GM19099 (cell line): ENCODE measurements around the gene NAA80.

ENCODE experiments used
- POLR2A ChIP-seq: IDR thresholded peaks from 3 replicates; pipeline ENCODE4 v1.6.1; 2011; ENCODE audit warnings: low read depth; ENCODE audit not compliant: insufficient read length; ENCODE audit errors: extremely low read depth

Gene NAA80

DNA sequence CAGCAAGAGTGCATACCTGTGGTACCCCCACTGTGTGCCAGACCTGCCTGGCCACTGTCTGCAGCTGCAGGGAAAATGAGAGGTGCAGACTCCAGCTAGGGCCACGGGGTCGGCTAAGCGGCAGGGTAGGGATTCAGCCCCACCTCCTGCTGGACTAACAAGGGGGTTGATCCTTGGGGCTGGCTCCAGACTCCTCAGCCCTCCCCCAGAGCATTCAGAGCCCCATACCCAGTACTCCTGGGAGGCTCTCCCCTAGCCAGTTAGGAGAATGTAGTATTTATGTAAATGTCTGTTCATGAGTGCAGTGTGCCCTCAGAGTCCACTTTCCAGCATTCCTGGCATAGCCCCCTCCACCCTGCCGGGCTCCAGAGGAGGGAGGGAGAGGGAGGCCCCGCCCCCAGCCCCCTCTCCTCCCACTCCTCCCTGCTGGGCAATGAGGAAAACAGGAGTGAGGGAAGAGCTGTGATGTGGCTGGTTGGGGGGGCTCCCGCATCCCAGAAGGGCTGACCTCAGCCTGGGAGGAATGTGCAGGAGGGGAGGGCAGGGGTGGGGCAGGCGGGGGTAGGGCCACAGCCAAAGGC, 34.7 kb downstream of the NAA80 start:
- TF ChIP-seq POLR2A: no peak

DNA sequence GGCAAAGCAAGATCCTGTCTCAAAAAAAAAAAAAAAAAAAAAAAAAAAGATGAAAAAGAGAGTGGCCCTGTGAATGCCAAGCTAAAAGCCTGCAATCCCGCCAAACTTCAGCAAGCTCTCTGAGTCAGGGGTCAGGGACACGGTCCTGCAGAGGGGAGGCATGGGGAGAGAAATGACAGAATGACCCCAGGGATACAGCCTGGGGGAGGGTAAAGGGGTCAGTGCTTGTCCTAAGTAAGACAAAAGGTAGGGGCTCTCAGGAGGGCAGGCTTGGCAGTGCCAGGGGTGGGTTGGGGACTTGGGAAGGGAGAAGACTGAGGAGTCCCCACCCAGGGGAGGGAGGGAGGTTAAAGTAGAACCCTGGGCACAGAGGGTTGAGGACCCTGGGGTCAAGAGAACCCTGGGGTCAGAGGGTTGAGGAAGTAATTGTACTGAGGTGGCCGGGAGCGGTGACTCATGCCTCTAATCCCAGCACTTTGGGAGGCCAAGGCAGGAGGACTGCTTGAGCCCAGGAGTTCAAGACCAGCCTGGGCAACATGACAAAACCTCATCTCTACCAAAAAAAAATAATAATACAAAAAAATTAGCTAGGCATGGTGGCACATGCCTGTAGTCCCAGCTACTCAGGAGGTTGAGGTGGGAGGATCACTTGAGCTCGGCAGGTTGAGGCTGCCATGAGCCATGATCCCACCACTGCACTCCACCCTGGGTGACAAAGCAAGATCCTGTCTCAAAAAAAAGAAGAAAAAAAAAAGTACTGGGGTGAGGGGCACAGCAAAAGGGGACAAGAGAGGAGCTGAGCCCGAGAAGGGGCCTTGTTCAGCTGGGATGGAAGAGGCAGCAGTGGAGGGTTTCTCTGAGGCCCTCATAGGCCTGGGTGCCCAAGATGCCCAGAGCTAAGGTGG, 35.5 kb downstream of the NAA80 start:
- TF ChIP-seq POLR2A: no peak

DNA sequence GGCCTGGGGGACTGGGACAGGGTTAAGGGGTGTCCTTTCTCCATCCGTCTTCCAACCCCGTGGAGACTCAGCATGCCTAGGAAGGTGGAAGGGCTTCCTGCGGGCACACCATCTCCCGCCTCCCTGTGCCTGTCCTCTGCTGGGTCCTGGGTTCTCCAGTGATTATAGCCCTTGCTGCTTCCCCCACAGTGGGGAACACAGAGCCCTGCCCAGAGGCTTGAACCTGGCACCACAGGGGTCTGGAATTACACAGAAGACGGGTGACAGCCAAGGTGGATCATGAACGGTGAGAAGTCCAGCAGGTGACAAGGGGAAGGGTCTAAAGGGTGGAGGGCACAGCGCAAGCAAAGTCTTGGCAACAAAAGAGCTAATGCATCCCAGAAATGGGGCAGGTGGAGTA, 36.4 kb downstream of the NAA80 start:
- no peak for TF ChIP-seq POLR2A

DNA sequence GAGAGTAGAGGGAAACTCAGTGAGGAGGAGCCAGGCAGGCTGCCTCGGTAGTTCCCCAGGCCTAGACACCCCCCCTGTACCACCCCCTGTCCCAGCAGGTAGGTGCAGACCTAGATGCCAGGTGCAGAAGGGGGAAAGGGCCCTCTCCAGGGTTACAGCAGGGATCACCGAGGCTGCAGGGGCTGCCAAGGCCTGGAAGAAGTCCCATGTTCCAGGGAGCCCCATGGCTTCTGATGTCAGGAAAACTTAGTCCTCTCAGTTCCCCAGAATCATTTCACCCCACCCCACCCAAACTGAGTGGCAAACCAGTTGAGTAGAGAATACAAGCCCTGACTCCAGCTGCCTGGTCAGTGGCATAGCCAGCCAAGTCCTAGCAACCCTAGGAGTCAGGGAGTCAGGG, 37.7 kb downstream of the NAA80 start:
- no peak for TF ChIP-seq POLR2A

DNA sequence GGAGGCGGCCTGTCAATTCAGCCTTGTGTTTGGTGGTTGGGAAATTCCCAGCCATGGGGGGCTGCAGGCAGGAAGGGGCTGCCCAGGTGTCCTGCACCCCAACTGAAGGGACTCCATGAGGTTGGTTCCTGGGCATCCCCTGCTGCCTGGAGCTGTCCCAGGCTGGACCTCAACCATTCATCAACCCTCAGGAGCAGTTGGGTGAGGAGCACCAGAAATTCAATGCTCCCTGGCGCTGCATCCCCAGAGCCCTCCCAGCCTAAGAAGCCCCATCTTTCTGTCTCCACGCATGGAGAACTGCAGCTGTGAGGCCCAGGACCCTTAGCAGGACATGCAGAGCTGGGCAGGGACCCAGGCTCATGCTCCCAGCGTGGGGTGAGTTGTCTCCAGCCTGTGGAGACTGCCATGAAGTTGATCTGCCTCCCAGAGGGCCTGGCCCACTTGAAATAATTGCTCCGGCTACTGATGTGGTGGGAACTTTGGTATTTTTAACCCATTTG, 38.2 kb downstream of the NAA80 start:
- TF ChIP-seq POLR2A: no peak

DNA sequence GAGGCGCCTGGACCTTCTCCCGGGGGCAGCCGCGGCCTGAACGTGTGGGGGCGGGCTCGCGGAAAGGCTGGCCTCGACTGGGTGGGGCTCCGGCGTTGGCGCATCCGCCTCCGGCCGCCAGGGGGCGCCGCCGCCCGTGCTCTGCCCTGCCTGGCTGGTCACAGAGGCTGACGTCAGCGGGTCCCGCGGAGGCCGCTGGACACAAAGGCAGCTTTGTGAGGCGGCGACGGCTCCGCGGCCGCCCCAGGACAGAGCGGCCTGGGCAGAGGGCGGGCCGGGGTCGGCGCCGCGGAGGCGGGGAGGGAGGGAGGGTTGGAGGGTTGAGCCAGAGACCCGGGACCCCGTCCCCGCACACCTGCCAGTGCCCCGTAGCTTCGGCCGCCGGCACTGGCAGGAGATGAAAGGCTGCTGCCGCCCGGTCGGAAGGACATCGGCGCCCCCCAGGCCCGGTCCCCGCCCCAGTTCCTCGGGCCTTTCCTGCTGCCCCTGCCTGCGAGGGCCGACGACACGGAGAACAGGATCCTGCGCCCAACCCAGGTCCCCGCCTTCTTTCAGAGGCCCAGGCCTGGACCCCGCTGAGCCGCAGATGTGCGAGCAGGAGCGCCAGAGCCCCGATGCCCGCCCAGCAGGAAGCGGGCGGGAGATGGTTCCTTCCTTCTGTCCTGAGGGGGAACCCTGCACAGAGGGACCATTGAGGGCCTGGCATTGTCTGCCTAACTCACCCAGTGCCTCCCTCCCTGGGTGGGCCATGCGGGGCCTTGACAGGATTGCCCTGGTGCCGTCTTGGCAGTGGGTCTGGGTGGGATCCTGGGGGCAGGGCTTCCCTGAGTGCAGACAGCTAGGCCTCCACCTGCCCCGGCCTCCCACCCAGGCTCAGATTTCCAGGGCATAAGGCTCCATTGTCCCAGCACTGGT, 38.9 kb downstream of the NAA80 start:
- TF ChIP-seq POLR2A: peak; percentile 46

DNA sequence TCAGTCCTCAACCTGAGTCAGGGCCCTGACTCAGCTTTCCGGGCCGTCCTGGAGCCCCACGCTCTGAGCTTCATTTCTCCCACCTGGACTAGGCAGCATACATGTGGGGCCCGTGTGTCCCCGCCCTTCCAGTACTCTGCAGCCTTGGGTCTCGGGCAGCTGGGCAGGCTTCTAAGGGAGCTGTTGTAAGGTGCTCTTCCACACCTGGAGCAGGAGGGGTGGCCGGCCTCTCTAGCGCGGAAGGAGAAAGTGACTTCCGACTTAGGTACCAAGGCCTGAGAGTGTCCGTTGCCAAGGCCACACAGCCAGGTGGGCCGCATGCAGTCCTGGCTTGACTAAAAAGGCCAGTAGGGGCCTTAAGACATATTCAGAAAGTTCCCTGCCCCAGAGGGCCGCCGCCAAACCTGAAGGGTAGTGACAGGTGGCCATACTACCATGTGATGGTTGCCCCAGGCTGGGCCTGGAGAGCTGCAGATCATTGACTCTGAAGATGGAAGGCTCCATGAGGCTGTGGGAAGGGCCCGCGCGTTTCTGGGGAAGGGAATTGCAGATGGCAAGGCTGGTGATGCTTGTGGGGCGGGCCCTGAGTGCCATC, 39.7 kb downstream of the NAA80 start:
- no peak for TF ChIP-seq POLR2A

DNA sequence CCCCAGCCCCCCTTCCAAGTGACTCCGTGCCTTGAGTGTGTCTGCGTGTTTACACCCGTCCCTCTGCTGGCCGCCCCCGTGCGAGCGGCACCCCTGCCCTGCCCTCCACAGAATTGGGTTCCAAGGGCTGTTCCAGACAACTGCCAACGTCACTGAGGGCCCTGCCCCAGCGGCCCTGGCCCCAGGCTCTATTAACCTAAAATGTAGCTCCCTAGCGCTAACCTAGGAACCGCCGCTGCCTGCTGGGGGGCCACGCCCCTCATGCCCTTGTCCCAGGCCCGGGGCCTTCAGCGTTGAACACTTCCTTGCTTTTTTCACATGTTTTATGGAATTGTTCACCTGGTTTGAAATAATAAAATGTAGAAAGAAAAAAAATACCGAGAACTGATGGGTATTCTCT, 40.2 kb downstream of the NAA80 start:
- TF ChIP-seq POLR2A: no peak

DNA sequence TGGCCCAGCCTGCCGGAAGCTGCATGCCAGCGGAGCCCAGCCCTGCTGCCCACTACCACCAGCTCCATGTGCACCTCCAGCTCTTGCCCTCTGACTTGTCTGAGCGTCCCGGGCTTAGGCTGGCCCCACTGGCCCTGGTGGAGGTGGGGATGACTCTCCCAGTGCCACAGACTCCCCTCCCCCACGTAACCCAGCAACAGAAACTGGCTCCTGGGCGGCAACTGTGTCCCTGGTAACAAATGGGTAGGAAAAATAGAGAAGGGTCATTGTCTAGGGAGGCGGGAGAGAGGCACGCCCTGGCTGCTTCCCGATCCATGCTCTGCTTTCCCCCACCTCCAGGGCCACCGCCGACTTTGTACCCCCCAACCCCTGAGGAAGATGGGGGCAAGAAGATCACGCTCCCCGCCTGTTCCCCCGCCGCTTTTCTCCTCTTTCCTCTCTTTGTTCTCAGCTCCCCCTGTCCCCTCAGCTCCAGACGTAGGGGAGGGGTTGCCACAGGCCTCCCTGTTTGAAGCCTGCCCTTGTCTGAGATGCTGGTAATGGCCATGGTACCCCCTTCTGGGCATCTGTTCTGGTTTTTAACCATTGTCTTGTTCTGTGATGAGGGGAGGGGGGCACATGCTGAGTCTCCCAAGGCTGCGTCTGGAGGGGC, 41.0 kb downstream of the NAA80 start:
- TF ChIP-seq POLR2A: no peak

DNA sequence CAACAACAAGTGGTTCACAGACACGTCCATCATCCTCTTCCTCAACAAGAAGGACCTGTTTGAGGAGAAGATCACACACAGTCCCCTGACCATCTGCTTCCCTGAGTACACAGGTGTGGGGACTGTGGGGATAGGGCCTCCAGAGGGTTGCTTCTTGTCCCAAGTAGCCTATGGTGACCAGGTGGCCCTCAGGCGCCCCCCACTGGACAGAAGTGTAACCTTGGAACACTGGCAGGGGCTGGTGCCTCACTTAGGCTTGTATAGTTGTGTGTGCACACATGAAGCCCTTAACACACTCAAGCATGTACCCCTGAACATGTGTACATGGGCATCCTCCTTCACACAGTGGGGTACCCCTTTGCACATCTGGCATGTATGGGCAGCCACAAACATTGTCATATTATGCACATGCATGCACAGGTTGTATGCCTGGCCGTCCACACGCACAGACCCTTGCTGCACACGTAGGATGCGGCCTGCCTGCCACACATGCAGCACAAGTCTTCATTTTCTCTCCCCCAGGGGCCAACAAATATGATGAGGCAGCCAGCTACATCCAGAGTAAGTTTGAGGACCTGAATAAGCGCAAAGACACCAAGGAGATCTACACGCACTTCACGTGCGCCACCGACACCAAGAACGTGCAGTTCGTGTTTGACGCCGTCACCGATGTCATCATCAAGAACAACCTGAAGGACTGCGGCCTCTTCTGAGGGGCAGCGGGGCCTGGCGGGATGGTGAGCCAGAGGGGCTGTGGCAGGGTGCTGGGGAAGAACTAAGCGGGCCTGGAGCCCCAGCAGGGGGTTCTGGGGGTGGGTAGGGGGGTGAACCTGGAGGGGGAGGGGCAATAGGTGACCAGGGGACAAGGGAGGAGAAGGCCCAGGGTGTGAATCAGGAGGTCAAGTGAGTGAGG, 42.0 kb downstream of the NAA80 start:
- no peak for TF ChIP-seq POLR2A

DNA sequence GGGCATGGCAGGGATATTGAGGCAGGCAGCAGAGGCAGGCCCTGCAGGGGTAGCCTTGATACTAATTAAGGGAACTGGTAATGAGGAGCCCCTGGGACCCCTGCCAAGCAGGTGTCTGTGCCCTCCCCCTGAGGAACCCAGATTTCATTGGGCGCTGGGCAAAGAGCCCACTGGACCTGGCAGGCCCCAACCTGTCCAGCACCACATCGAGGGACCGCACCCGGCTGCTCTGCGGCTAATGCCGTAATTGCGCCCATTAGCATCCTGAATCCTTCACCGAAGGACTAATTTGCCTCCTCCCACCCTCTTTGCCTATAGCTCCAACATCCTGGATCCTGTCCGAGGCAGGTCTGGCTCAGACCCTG, 44.0 kb downstream of the NAA80 start:
- TF ChIP-seq POLR2A: no peak

DNA sequence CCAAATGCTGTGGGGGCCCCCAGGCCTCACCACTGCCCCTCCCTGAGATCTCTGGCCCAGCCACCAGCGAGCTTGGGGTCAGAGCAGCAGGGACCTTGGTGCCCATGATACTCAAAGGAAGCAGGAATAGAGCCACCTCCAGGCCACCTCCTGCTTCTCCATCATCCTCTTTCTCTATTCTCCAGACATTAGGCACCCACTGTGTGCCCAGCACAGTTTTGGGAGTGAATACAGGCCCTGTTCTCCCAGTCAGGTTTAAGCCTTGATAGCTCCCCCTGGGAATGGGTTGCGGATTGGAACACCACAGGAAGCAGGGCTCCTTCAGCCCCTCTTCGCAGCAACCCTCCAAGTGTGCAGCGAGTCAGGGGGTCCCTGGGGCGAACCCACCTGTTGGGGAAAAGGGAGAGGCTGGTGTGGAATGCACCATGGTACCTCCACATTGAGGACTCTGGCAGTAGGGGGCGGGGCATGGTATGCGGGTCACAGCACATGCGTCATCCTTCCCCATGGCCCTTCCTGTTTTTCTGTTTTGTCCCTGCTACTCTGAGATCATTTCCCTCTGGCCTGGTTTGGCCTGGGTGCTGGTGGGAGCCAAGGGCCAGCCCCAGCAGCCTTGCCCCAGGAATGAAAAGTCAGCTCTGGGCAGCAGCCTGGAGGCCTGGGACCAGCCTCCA, 44.5 kb downstream of the NAA80 start:
- no peak for TF ChIP-seq POLR2A

DNA sequence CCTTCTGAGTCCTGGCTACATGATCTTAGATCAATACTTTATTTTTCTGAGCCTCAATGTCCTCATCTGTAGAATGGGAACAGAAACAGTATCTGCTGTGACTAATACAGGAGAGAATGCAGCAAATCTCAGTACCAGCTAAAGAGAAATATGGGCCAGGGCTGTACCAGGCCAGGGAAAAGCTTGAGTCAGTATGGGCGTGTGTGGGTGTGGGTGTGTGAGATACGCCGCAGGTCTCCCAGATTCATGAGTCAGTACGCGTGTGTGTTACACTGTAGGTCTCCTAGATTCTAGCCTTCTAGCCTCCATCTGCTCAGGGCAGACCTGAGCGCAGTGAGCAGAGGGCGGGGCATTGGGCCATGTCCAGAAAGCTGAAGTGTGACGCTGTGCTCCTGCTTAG, 48.0 kb downstream of the NAA80 start:
- no peak for TF ChIP-seq POLR2A
